ENCODE results near the gene TTC27. TPM values are rescaled to one million over a fixed set of nuclear protein-coding genes. Genes with fewer than 3 reads are reported as not detected.
"Not testable (repeated sequence)": the region's sequence is repeated elsewhere in the genome, so short reads cannot be mapped to it uniquely, and the experiment has no call there.

Gene TTC27
- total and polyA plus RNA-seq, 4 donors: 11.8 to 20.3 (median 15.7) TPM

GRCh38 chr2:32745191-32745590 is 117.3 kb downstream of the TTC27 start:
- Histone ChIP-seq H3K9me3 (ENCODE audit: control insufficient read depth, insufficient read depth, low read length) (peaks cover 2% of the 10 kb centered on the region), H3K27me3 (ENCODE audit: control insufficient read depth, insufficient read depth, low read length) (no peaks in the 10 kb centered on the region), H3K27ac (ENCODE audit: low read depth, low read length) (no peak overlapping the region), H3K36me3 (ENCODE audit: control insufficient read depth, insufficient read depth, low read length) (peaks cover 2% of the 10 kb centered on the region), H3K4me3 (ENCODE audit: low read depth, low read length) (no peak overlapping the region), H3K4me1 (ENCODE audit: control insufficient read depth, insufficient read depth, low read length) (no peaks in the 10 kb centered on the region)
- DNase-seq (ENCODE audit: low read depth in 4 of 6, low spot score in 6 of 6): no peak
- WGBS (ENCODE audit: insufficient coverage): 100% methylated on average over 1 of the region's 2 CpGs

GRCh38 chr2:32745675-32746074 is 117.8 kb downstream of the TTC27 start:
- H3K4me3 ChIP-seq (ENCODE audit: low read depth, low read length): no peak overlapping the region
- WGBS (ENCODE audit: insufficient coverage): no CpG with 5 or more reads among the region's 1 CpG
- H3K9me3 ChIP-seq (ENCODE audit: control insufficient read depth, insufficient read depth, low read length): peaks cover 2% of the 10 kb centered on the region
- H3K36me3 ChIP-seq (ENCODE audit: control insufficient read depth, insufficient read depth, low read length): peaks cover 2% of the 10 kb centered on the region
- no peak overlapping the region for H3K27ac ChIP-seq (ENCODE audit: low read depth, low read length)
- DNase-seq (ENCODE audit: low read depth in 4 of 6, low spot score in 6 of 6): no peak
- H3K27me3 ChIP-seq (ENCODE audit: control insufficient read depth, insufficient read depth, low read length): no peaks in the 10 kb centered on the region
- H3K4me1 ChIP-seq (ENCODE audit: control insufficient read depth, insufficient read depth, low read length): no peaks in the 10 kb centered on the region

GRCh38 chr2:32746669-32747068 is 118.8 kb downstream of the TTC27 start:
- Histone ChIP-seq H3K36me3 (ENCODE audit: control insufficient read depth, insufficient read depth, low read length) (peaks cover 2% of the 10 kb centered on the region), H3K27me3 (ENCODE audit: control insufficient read depth, insufficient read depth, low read length) (no peaks in the 10 kb centered on the region), H3K4me1 (ENCODE audit: control insufficient read depth, insufficient read depth, low read length) (no peaks in the 10 kb centered on the region), H3K9me3 (ENCODE audit: control insufficient read depth, insufficient read depth, low read length) (peaks cover 2% of the 10 kb centered on the region), H3K27ac (ENCODE audit: low read depth, low read length) (no peak overlapping the region), H3K4me3 (ENCODE audit: low read depth, low read length) (no peak overlapping the region)
- DNase-seq (ENCODE audit: low read depth in 4 of 6, low spot score in 6 of 6): no peak

- Histone ChIP-seq H3K4me1 (ENCODE audit: control insufficient read depth, insufficient read depth, low read length) (no peaks in the 10 kb centered on the region), H3K27ac (ENCODE audit: low read depth, low read length) (no peak overlapping the region), H3K4me3 (ENCODE audit: low read depth, low read length) (no peak overlapping the region), H3K9me3 (ENCODE audit: control insufficient read depth, insufficient read depth, low read length) (peaks cover 2% of the 10 kb centered on the region), H3K36me3 (ENCODE audit: control insufficient read depth, insufficient read depth, low read length) (peaks cover 2% of the 10 kb centered on the region), H3K27me3 (ENCODE audit: control insufficient read depth, insufficient read depth, low read length) (no peaks in the 10 kb centered on the region)
- WGBS (ENCODE audit: insufficient coverage): no CpG with 5 or more reads among the region's 1 CpG
- DNase-seq (ENCODE audit: low read depth in 4 of 6, low spot score in 6 of 6): no peak
Observed at GRCh38 chr2:32748158-32748557, 120.3 kb downstream of the TTC27 start.

DNA sequence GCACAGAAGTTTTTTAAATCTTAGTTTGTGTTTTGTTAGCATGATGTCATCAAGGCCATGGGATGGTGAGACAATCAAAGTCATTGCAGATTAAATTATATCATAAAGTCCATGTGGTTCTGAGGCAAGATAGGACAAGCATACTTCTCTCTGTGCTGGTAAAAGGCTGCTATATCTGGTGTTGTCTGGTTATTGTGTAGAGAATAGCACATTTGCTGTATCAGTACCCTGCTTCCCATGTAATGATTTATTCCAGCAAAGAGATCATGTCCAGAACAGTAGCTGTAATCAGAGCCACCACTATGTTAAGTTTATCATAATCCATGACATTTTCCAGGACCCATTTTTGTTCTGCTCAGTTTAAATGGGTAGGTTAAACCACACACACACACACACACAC is 123.0 kb downstream of the TTC27 start:
- H3K9me3 ChIP-seq (ENCODE audit: control insufficient read depth, insufficient read depth, low read length): peaks cover 2% of the 10 kb centered on the region
- H3K4me3 ChIP-seq (ENCODE audit: low read depth, low read length): no peak overlapping the region
- no peak overlapping the region for H3K27ac ChIP-seq (ENCODE audit: low read depth, low read length)
- DNase-seq (ENCODE audit: low read depth in 4 of 6, low spot score in 6 of 6): no peak
- H3K27me3 ChIP-seq (ENCODE audit: control insufficient read depth, insufficient read depth, low read length): no peaks in the 10 kb centered on the region
- H3K4me1 ChIP-seq (ENCODE audit: control insufficient read depth, insufficient read depth, low read length): no peaks in the 10 kb centered on the region
- H3K36me3 ChIP-seq (ENCODE audit: control insufficient read depth, insufficient read depth, low read length): peaks cover 2% of the 10 kb centered on the region

- peaks cover 2% of the 10 kb centered on the region for H3K9me3 ChIP-seq (ENCODE audit: control insufficient read depth, insufficient read depth, low read length)
- H3K4me1 ChIP-seq (ENCODE audit: control insufficient read depth, insufficient read depth, low read length): no peaks in the 10 kb centered on the region
- H3K36me3 ChIP-seq (ENCODE audit: control insufficient read depth, insufficient read depth, low read length): peaks cover 2% of the 10 kb centered on the region
- DNase-seq (ENCODE audit: low read depth in 4 of 6, low spot score in 6 of 6): no peak
- no peaks in the 10 kb centered on the region for H3K27me3 ChIP-seq (ENCODE audit: control insufficient read depth, insufficient read depth, low read length)
- WGBS (ENCODE audit: insufficient coverage): 84% methylated on average over 2 of the region's 2 CpGs
- H3K27ac ChIP-seq (ENCODE audit: low read depth, low read length): no peak overlapping the region
- no peak overlapping the region for H3K4me3 ChIP-seq (ENCODE audit: low read depth, low read length)
Observed at GRCh38 chr2:32752205-32752604, 124.4 kb downstream of the TTC27 start.

- Histone ChIP-seq H3K36me3 (ENCODE audit: control insufficient read depth, insufficient read depth, low read length) (peaks cover 2% of the 10 kb centered on the region), H3K4me1 (ENCODE audit: control insufficient read depth, insufficient read depth, low read length) (no peaks in the 10 kb centered on the region), H3K9me3 (ENCODE audit: control insufficient read depth, insufficient read depth, low read length) (peaks cover 2% of the 10 kb centered on the region), H3K27me3 (ENCODE audit: control insufficient read depth, insufficient read depth, low read length) (no peaks in the 10 kb centered on the region), H3K4me3 (ENCODE audit: low read depth, low read length) (no peak overlapping the region), H3K27ac (ENCODE audit: low read depth, low read length) (no peak overlapping the region)
- DNase-seq (ENCODE audit: low read depth in 4 of 6, low spot score in 6 of 6): no peak
- WGBS (ENCODE audit: insufficient coverage): 100% methylated on average over 3 of the region's 5 CpGs
Observed at GRCh38 chr2:32752952-32753351, 125.1 kb downstream of the TTC27 start.

GRCh38 chr2:32754676-32755075 is 126.8 kb downstream of the TTC27 start:
- WGBS (ENCODE audit: insufficient coverage): 100% methylated on average over 9 of the region's 31 CpGs
- H3K4me3 ChIP-seq (ENCODE audit: low read depth, low read length); H3K27me3 ChIP-seq (ENCODE audit: control insufficient read depth, insufficient read depth, low read length); H3K4me1 ChIP-seq (ENCODE audit: control insufficient read depth, insufficient read depth, low read length); H3K36me3 ChIP-seq (ENCODE audit: control insufficient read depth, insufficient read depth, low read length); H3K9me3 ChIP-seq (ENCODE audit: control insufficient read depth, insufficient read depth, low read length); DNase-seq (ENCODE audit: low read depth in 4 of 6, low spot score in 6 of 6); H3K27ac ChIP-seq (ENCODE audit: low read depth, low read length): not testable (repeated sequence)

GRCh38 chr2:32755666-32756065 is 127.8 kb downstream of the TTC27 start:
- Histone ChIP-seq H3K27me3 (ENCODE audit: control insufficient read depth, insufficient read depth, low read length) (no peaks in the 10 kb centered on the region), H3K27ac (ENCODE audit: low read depth, low read length) (no peak overlapping the region), H3K9me3 (ENCODE audit: control insufficient read depth, insufficient read depth, low read length) (no peaks in the 10 kb centered on the region), H3K4me3 (ENCODE audit: low read depth, low read length) (no peak overlapping the region), H3K36me3 (ENCODE audit: control insufficient read depth, insufficient read depth, low read length) (no peaks in the 10 kb centered on the region), H3K4me1 (ENCODE audit: control insufficient read depth, insufficient read depth, low read length) (no peaks in the 10 kb centered on the region)
- no peak for DNase-seq (ENCODE audit: low read depth in 4 of 6, low spot score in 6 of 6)
- WGBS (ENCODE audit: insufficient coverage): no CpG with 5 or more reads among the region's 1 CpG

GRCh38 chr2:32756074-32756727 is 128.4 kb downstream of the TTC27 start:
- DNase-seq (ENCODE audit: low read depth in 4 of 6, low spot score in 6 of 6): no peak
- Histone ChIP-seq H3K36me3 (ENCODE audit: control insufficient read depth, insufficient read depth, low read length) (no peaks in the 10 kb centered on the region), H3K27me3 (ENCODE audit: control insufficient read depth, insufficient read depth, low read length) (no peaks in the 10 kb centered on the region), H3K27ac (ENCODE audit: low read depth, low read length) (no peak overlapping the region), H3K4me1 (ENCODE audit: control insufficient read depth, insufficient read depth, low read length) (no peaks in the 10 kb centered on the region), H3K9me3 (ENCODE audit: control insufficient read depth, insufficient read depth, low read length) (no peaks in the 10 kb centered on the region), H3K4me3 (ENCODE audit: low read depth, low read length) (no peak overlapping the region)
- WGBS (ENCODE audit: insufficient coverage): 96% methylated on average over 5 of the region's 7 CpGs
